Esophagus mucosa (tissue), 1 donor: ENCODE results near the gene PHACTR3. TPM values are rescaled to one million over a fixed set of nuclear protein-coding genes. Genes with fewer than 3 reads are reported as not detected.

ENCODE experiments used
- ATAC-seq: fragments of 200-7000 bp; cut with Tn5 transposase; one replicate; pipeline ENCODE4 v1.9.1; 2020
- total RNA-seq: library from RNA; stranded (reverse); gene quantifications from one replicate; pipeline ENCODE4 v1.2.4, GENCODE V29; 2023
- donor health status: DM: yes; HTN: yes; CAD: no.

PHACTR3 gene
- total RNA-seq, 1 donor from 2014 or later: not detected

DNA sequence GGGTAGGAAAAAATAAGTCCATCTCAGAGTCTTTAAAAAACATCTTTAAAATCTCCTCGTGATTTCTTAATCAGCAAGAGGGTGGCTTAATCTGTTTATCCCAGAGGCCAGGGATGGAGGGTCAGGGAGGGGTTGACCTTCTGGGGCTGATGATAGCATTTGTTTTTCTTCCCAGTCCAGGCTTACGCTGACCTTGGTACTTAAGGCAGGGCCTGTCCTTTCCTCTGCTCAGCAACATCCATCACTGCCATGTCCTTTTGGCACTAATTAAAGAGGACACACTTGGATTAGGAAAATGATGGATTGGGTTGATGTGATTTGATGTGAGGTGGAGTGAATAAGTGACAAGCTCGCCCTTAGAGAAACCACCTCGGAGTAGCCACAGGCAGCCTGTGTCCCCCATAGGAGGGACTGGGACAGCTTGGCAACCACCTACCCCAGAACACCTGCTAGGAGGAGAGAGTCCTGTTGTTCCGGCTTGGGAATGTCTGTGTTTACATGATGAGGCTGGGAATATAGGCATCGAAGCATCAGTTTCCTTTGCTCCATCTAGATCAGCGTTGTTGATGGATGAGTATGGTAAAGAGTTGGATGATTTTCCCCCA, 44.2 kb downstream of the PHACTR3 start:
- no peak for ATAC-seq

DNA sequence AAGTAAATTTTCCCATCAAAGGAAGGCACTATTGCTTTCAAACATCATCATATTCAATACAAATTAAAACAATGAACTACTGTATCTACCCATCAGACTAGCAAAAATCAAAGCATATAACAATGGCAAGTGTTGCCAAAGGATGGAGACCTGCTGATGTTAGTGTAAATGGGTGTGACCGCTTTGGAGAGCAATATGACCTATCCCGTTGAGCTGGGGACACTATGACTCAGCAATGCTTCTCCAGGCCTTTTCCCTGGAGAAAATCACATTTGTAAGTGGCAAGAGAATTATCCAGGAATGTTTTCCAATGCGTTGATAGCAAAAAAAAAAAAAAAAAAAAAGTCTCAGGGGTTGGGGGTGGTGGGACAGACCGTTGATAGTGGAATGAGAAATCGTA, 46.1 kb downstream of the PHACTR3 start:
- no peak for ATAC-seq

DNA sequence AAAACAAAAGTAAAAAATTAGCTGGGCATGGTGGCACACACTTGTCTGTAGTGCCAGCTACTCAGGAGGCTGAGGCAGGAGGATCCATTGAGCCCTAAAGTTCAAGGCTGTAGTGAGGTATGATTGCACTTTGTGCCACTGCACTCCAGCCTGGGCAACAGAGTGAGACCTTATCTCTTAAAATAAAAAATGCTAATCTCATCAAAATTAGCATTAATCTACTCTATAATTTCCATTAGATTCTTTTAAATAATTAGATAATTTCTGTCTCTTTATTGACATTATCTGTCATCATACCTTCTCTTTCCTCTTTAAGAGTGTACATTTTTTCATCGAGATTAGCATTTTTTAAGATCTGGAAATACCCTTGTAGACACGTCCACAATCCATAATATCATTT, 48.0 kb downstream of the PHACTR3 start:
- ATAC-seq: no peak

DNA sequence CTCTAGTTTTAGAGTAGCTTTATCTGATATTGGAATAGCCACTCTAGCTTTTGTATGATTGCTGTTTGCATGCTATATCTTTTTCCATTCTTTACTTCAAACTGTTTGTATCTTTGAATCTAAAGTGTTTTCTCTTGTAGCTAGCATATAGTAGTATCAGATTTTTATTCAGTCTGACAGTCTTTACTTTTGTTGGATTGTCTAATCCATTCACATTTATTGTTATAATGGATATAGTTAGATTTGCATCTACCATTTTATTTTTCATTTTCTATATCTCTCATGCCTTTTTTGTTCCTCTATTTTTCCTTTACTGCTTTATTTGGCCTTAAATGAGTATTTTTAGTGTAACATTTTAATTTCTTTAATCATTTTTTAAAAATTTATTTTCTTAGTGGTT, 52.1 kb downstream of the PHACTR3 start:
- ATAC-seq: no peak

DNA sequence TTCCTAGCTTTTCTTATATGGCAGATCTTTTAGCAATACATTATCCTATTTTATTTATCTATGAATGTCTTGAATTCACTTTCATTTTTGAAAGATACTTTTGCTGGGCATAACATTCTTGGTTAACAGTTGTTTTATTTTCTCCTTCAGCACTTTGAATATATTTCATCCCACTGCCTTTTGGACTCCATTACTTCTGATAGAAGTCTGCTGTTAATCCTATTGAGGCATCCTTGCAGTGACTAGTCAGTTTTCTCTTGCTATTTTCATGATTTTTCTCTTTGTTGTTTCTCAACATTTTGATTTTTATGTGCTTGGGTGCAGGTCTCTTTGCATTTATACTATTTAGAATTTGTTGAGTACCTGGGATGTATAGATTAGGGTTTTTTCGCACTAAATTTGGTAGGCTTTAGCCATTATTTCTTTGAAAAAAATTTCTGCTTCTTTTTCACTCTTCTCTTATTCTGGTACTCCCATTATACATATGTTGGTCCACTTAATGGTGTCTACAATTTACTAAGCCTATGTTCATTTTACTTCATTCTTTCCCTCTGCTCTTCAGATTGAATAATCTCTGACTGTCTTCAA, 53.2 kb downstream of the PHACTR3 start:
- ATAC-seq: no peak

DNA sequence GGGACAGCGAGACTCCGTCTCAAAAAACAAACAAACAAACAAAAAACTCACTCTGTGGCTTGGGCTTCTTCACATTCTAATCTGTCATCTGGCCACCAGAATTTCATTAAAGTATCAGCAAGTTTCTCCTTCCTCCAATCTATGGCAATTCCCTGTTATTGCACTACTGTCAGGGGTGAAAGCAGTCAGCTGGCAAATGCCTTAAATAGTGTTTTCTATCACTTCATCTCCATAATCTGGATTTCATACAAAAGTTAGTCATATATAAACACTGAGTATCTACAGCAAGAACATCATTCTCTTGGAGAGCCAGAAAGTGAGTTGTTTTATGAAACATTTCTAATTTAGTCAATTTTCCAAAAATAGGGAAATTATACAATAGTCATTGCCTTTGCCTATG, 56.1 kb downstream of the PHACTR3 start:
- no peak for ATAC-seq

DNA sequence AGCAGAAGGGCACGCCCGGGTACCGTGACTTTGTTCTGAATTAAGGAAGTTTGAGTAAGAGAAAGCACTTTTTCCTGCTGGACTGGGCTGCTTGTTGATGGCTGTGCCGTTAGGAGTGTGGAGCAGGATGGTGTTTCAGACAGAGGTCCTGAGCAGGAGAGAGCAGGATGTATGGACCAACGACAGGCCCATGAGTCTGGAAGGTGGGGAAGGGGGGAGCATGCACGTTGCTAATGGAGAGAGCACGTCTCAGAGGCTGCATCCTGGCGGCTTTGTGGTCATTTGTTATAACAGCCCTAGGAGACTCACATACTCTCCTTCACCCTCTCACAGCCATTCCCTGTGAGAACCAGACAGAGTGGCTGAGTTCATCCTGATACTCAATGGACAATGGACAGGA, 56.8 kb downstream of the PHACTR3 start:
- no peak for ATAC-seq

DNA sequence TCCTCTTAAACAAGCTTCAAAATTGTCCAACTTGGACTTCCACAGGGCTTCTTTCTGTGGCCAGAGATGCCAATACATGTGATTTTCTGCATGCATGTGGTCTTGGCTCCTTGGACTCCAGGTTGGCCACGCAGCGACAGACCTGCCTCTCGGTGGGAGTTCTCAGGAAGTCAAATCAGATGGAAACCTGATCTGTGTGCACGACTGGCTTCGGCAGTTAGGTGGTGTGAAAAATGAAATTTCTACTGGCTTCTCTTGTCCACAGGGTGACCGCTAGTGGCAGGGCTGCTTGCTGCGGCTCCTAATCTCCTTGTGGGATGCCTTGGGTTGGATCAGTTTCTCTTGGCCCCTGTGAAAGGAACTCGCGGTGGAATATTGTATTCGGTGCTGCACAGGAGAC, 57.3 kb downstream of the PHACTR3 start:
- no peak for ATAC-seq

DNA sequence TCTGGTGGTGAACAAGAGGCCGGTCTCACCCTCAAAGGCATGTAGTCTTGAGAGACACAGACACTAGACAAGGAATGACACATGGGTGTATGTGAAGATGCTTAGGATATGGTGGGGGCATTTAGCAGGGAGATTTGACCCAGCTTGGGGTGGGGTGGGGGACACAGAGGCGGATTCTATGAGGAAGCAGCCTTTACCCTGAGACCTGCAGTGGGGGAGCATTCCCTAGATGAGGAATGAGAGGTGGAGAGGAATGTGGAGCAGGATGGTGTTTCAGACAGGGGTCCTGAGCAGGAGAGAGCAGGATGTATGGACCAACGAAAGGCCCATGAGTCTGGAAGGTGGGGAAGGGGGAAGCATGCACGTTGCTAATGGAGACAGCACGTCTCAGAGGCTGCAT, 57.8 kb downstream of the PHACTR3 start:
- no peak for ATAC-seq

DNA sequence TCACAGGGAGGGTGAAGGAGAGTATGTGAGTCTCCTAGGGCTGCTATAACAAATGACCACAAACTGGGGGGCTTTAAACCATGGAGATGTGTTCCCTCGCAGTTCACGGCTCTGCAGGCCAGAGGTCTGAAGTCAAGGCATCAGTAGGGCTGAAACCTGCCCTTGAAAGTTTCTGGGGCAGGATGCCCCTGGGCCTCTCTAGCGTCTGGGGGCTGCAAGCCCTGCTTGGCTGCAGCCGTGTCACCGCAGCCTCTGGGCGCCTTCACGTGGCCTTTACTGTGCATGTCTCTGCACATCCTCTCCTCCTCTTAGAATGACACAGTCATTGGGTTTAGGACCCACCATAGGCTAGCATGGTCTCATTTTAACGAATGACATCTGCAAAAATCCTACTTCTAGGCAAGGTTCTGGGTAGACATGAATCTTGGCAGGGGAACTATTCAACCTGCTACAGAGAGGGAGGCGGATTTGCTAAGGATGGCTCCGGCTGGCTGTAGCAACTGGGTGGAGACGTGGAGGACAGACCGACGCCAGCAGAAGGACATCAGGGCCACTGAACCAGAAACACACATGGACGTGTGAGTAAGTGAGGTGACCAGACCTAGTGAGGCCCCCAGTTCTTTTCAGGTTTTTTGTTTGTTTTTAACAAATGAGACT, 58.6 kb downstream of the PHACTR3 start:
- ATAC-seq: no peak

DNA sequence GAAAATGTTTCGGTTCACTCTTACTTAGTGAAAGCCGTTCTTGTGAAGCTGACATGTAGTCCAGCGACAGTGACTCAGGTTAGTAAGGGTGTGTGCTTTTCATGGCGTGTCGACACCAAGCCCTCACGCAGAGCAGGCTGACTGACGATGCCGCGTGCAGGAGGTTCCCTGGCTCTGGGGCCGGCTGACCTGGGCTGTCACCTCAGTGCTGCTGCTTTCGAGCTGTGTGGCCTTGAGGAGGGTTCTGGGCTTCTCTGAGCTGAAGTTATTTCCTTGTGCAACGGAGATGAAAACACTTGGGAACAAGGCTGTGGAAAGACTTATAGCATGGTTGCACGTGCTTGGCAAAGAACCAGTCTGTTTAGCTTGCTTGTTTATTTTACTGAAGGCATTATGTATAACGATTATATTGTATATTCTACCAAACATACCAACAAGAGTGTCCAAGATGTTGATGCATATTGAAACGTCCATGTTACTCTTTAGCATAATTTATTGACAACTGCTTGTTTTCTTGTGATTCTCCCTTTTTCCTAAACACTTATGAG, 59.2 kb downstream of the PHACTR3 start:
- no peak for ATAC-seq

DNA sequence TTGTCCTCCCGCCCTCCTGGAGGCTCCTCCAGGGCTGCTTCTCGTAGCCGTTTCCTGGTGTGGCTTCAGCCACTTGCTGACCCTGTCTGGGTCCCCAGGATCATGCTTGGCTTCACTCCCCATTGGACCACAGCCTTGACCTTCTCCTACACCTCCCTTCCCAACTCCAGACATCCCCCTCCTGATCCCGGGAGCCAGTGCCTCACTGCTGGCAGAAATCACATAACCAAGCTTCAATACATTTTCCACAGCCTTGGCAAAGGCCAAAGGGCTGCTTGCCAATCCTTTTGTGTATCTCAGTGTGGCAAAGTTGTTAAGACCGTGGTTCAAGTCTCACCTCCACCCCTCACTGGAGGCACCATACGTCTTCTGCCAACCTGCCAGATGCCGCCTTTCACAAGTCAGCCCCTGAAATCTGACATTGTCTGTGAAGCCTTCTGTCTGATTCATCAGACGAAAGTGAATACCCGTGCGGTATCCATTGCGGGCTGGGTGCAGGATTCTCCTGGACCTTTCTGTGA, 60.1 kb downstream of the PHACTR3 start:
- ATAC-seq: no peak

DNA sequence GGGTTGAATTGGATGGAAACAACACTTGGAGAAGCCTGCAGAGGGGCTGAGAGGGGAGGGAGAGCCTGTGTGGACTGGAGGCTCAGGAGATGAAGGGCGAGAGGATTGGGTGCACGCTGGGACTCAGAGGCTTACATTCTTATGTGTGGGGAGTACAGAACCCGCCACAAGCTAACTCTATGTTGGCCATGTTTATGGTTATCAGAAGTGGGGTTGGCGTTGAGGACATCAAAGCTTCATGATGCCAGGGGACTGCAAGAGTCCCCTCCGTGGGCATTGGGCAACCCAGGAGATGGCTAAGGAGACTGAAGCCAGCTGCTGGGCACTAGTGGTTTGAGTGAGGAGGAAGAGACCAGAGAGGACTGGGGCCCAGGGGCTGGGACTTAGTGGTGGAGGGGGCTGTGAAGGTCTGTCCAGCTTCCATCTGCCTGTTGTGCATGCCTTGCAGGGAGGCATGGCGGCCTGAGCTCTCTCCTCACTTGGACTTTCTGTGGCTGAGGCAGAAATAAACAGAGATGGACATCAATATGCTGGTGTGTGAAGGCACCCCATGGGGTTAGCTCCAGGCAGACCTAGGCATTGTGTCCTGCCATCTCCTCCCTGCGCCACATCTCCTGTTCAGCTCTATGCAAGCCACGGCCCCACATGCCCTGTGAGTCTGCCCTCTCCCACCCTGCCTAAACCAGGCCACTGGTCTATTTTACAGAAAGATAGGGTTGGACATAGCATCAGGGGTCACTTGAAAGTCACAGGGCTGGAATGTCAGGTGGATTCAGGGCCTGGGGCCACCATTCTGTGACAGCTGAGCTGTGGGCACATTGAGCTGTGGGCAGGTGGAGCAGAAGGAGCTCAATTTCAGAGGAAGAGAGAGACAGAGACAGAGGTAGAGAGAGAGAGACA, 61.6 kb downstream of the PHACTR3 start:
- ATAC-seq: no peak

DNA sequence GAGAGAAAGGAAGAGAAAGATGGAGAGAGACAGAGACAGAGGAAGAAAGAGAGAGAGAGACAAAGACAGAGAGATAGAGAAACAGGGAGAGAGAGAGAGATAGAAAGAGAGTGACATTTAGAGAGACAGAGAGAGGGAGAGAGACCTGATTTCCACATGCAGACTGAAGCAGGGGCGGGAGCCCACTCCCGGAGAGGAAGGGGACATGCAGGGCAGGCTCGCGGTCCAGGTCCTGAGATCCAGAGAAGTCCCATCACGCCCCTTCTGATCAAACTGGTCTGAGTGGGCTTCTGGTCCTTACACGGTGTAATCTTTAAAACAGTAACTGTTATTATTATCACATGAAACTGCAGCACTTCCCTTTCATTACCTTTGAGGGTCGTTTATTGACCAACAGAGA, 62.2 kb downstream of the PHACTR3 start:
- ATAC-seq: no peak

DNA sequence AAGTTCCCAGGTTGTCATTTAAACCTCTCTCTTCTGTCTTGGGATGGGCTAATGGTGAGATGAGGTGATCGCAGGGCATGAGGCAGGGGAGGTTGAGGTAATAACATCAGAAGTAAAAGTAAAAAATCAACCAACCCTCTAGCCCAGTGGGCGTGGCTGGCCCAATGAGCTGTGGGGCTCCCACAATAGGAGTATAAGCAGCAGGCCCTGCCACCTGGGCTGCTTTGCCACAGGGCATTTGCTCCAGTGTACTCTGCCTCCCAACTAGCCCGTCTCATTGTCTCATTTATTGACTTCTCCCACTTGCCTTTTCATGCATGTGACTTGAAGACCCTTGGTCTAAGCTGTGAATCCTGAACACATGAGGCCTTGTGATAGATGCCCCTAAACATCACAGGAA, 62.8 kb downstream of the PHACTR3 start:
- ATAC-seq: no peak

DNA sequence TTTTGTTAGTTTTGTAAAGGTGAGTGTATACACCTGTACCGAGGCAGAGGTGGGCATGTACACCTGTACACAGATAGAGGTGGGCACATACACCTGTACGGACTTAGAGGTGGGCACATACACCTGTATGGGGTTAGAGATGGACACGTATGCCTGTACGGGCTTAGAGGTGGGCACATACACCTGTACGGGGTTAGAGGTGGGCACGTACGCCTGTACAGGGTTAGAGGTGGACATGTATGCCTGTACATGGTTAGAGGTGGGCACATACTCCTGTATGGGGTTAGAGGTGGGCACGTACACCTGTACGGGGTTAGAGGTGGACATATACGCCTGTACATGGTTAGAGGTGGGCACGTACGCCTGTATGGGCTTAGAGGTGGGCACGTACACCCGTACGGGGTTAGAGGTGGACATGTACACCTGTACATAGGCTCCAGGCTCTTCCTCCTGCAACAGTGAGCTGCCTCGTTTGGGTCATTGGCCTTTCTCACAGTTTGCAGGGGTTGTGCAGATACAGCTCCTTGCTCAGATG, 63.7 kb downstream of the PHACTR3 start:
- ATAC-seq: no peak

DNA sequence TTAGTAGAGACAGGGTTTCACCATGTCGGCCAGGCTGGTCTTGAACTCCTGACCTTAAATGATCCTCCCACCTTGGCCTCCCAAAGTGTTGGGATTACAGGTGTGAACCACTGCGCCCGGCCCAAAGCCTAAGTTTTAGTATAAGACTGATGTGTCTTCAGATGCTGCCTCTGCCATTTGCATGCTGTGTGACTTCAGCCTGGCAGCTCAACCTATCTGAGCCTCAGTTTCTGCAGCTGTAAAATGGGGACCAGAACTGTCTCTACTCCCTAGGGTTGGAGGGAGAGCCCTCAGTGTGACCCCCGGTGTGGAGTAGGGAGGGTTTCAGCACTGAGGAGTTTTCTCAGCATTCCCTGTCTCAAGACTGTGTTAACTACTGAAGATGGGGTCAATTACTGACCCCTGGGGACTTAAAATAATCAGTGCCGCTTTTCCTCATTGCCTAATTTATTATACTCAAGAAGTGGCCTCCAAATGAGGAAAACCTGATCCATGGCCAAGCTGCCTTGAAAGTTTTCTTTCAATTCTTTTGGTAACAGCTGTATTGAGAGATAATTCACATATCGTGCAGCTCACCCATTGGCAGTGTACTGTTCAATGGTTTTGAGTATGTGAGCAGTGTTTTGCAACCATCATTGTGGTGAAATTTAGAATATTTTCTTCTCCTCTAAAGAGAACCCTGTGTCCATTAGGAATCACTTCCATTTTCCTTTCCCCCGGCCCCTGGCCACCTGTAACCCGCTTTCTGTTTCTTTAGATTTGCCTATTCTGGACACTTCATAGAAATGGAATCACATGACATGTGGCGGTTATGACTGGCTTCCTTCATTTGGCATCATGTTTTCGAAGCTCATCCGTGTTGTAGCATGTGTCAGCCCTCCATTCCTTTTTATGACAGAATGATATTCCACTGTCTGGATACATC, 64.8 kb downstream of the PHACTR3 start:
- no peak for ATAC-seq

DNA sequence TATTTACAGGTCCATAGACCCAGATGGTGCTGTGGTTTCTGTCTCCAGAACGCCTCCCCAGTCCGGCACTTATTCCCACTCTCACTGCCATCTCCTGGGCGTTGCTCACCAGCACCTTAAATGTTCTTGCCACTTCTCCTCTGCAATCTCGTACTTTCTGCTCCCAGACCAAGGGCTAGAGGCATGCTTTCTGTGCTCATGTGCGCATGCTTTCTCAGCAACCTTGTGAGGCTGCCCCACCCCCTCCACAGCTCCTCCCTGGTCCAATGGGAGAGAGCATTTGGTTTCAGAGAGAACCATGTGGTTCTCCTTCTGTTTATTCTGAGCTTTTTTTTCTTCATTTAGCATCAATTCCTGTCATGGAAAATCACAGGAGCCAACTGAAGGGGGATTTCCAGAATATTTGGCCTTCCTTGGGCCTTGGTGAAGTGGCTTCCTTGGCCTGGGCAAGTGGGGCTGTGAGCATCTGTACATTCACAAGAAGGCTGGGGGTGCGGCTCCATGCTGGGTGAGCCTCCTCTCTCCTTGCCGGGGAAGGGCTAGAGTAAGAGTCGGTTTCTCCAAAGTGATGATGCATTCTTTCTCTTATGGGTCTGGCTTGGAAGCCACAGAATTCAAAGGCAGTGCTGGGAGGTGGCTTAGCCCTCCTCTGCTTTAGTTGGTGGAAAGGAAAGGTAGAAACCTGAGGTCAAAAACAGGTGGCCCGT, 66.6 kb downstream of the PHACTR3 start:
- no peak for ATAC-seq

DNA sequence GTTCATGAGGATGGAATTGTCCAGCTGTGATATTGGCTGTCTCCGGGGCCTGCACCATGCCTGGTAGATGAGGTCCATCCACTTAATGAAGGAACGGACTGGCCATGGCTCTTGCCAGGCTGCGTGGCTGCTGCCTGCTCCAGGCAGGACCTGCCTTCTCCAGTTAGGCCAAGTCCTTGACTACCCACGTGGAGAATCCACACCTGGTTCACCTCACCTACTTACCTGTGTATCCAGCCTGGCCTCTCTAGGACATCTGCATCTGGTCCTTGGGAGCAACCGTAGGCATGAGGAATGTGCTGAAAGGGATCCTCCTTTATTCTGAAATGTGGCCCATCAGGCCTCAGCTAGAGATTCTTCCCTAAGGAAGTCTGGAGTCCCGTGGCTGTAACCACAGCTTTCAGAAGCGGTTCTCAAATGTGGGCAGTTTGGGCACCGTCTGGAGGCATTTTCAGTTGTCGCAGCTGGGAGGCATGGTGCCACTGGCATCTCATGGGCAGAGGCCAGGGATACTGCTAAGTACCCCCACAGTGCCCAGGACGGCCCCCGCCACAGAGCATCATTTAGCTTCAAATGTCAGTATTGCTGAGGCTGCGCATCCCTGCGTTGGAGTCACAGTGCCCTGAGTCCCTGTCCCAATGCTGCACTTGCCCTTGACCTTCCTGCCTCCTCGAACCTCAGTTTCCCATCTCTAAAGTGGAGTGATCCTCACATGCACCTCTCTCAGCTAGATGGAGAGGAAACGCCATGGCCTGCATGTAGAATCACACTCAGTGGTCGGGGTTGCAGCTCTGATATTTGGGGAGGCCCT, 67.5 kb downstream of the PHACTR3 start:
- no peak for ATAC-seq

DNA sequence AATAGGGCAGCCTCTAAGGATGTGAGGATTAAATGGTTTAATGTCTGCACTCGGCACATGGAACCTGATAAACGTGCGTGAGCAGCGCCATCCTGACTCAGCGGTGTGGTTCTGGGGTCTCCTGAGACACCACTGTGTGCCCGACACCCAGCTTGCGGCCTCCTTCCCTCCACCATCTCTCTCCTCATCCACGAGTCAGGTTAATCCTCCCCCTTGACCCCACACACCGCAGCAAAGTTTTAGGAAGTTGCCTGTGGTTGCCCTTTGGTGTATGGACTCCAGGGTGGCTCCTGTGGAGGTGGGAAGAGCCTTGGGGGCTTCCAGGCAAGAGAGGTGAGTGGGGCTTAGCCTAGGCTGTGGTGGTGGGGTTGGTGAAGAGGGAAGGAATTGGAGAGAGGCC, 68.2 kb downstream of the PHACTR3 start:
- no peak for ATAC-seq
